Stimulated activated CD4-positive, alpha-beta T cell treated with anti-CD3 and anti-CD28 coated beads, Interleukin-12 subunit alpha, Interleukin-12 subunit beta, amount 100 ng/mL, for 48 hours (primary cell): ENCODE data around the gene HCAR2.
"Not testable (repeated sequence)": the region's sequence is repeated elsewhere in the genome, so short reads cannot be mapped to it uniquely, and the experiment has no call there.

Experiments used
- DNase-seq, 3 donors: peaks; one replicate each; pipeline ENCODE4 v3.0.0-alpha.2; 2020; ENCODE audit warnings: low read depth in 2 of 3, low spot score in 1 of 3

HCAR2 gene

GRCh38 chr12:122702890-122703611, at the start of gene HCAR2:
Gene HCAR2 (minus strand): TSS chr12:122703357. CDS start chr12:122703283, 74 bp downstream.
- not testable (repeated sequence) for DNase-seq

GRCh38 chr12:122752464-122753318, 49.5 kb upstream of the HCAR2 start, which contains the start of gene DENR:
Gene DENR (plus strand): TSS chr12:122752824. CDS start chr12:122753702, 878 bp downstream.
- DNase-seq: peak; percentile 99 to 100 (median 99)

GRCh38 chr12:122750781-122751515, 47.8 kb upstream of the HCAR2 start:
- not testable (repeated sequence) for DNase-seq

- DNase-seq: no peak
Observed at GRCh38 chr12:122749569-122750332, 46.6 kb upstream of the HCAR2 start.

GRCh38 chr12:122747224-122748135, 44.3 kb upstream of the HCAR2 start:
- DNase-seq: no peak

GRCh38 chr12:122743895-122744525, 40.9 kb upstream of the HCAR2 start:
- no peak for DNase-seq

- DNase-seq: no peak
Observed at GRCh38 chr12:122740351-122740750, 37.2 kb upstream of the HCAR2 start.

- DNase-seq: no peak
Observed at GRCh38 chr12:122738571-122738970, 35.4 kb upstream of the HCAR2 start.

GRCh38 chr12:122732611-122733010, 29.5 kb upstream of the HCAR2 start:
- no peak for DNase-seq

- peak in 1 of 3 donors; percentile 23 for DNase-seq
Observed at GRCh38 chr12:122732170-122732569, 29.0 kb upstream of the HCAR2 start.

- DNase-seq: peak; percentile 39 to 63 (median 51)
Observed at GRCh38 chr12:122730215-122731014, 27.3 kb upstream of the HCAR2 start, which contains the start of gene HCAR1. Gene HCAR1 (minus strand): TSS chr12:122730844. CDS start chr12:122730339, 505 bp downstream.

GRCh38 chr12:122729583-122730214, 26.5 kb upstream of the HCAR2 start:
- no peak for DNase-seq

- DNase-seq: peak in 1 of 3 donors; percentile 14
Observed at GRCh38 chr12:122726080-122726558, 23.0 kb upstream of the HCAR2 start.

- no peak for DNase-seq
Observed at GRCh38 chr12:122725452-122726079, 22.4 kb upstream of the HCAR2 start.

GRCh38 chr12:122724641-122725243, 21.6 kb upstream of the HCAR2 start:
- DNase-seq: no peak

- DNase-seq: no peak
Observed at GRCh38 chr12:122722387-122722786, 19.2 kb upstream of the HCAR2 start.
